GM12801 (cell line): ENCODE data around the gene SGIP1.

Experiments used
- TF ChIP-seq, protein P1 (sequence below): IDR thresholded peaks from one replicate; pipeline ENCODE4 v1.5.1; 2011; ENCODE audit warnings: control low read depth; ENCODE audit not compliant: insufficient read length; ENCODE audit errors: extremely low read depth

SGIP1 gene

DNA sequence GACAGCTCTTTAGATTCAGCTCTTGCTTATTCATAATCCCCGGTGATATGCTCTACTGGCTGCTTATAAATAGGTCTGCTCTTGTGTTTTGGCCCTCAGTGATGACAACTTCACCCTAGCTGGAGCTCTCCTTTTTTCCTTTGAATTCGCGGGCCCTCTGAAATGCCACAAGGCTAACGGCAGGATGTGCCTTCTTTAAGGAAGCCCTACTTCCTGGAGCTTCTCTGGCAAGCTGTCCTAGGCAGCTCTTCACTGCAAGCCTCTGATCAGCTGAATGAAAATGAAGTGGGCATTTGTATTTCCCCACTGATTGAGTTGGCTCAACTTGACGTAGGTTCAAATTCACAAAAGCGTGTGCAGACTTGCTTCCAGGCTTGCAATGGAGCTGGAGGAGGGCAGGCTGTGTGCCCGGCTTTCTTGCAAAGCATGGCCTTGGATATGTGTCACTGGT is 22.2 kb downstream of the SGIP1 start:
- TF ChIP-seq, protein P1, sequence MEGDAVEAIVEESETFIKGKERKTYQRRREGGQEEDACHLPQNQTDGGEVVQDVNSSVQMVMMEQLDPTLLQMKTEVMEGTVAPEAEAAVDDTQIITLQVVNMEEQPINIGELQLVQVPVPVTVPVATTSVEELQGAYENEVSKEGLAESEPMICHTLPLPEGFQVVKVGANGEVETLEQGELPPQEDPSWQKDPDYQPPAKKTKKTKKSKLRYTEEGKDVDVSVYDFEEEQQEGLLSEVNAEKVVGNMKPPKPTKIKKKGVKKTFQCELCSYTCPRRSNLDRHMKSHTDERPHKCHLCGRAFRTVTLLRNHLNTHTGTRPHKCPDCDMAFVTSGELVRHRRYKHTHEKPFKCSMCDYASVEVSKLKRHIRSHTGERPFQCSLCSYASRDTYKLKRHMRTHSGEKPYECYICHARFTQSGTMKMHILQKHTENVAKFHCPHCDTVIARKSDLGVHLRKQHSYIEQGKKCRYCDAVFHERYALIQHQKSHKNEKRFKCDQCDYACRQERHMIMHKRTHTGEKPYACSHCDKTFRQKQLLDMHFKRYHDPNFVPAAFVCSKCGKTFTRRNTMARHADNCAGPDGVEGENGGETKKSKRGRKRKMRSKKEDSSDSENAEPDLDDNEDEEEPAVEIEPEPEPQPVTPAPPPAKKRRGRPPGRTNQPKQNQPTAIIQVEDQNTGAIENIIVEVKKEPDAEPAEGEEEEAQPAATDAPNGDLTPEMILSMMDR, result no peak

DNA sequence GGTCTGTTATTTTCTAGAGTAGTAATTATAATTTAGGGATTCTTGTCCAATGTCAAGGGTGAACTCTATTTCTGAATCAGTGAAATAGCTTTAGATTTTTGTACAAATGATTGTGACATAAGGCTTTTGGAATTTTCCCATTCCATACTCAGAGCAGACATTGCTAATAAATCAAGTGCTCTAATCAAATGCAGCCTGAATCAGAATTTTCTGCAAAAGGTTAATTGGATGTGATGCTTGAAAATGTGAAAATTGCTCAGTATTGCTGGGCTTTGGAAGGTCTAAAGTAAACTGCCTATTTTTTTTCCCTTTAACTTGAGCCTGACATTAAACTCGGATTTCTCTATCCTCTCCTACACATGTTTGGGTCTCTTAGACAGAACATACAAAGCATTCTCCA is 23.2 kb downstream of the SGIP1 start:
- TF ChIP-seq, protein P1, result no peak

DNA sequence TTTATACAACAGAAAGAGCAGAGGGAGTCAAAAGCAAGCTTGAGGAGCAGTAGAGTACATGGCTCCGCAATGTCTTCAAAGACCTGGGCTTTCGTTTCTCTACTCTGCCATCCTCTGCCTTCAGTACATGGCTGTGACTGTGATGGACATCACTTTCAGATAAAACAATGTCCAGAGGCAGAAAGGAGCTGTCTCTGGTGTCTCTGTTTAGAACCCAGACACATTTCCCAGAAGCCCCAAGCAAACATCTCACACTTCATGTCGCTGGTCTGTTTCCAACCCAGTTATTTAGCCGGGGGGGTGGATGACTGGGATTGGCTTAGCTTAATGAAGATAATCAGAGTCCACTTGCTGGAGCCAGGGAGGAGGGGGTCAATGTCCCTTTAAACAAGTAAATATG is 25.6 kb downstream of the SGIP1 start:
- TF ChIP-seq, protein P1, result no peak

DNA sequence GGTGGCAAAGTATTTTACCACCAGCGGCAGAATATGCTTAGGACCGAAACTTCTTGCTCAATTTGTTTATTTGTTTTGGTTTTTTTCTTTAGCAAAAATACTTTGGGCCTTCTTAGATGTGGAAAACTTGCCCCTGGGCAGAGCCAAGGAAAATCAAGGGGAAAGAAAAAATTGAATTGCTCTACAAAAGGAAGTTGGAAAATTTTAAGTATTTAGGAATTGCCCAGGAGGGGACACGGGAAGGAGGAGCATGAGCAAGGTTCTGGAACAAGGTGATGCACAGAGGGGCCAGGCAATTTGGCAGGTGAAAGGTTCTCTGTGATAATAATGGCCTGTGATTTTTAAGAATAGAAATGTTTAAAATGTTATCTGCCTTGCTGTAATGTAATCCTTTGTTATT is 28.6 kb downstream of the SGIP1 start:
- TF ChIP-seq, protein P1, result no peak

DNA sequence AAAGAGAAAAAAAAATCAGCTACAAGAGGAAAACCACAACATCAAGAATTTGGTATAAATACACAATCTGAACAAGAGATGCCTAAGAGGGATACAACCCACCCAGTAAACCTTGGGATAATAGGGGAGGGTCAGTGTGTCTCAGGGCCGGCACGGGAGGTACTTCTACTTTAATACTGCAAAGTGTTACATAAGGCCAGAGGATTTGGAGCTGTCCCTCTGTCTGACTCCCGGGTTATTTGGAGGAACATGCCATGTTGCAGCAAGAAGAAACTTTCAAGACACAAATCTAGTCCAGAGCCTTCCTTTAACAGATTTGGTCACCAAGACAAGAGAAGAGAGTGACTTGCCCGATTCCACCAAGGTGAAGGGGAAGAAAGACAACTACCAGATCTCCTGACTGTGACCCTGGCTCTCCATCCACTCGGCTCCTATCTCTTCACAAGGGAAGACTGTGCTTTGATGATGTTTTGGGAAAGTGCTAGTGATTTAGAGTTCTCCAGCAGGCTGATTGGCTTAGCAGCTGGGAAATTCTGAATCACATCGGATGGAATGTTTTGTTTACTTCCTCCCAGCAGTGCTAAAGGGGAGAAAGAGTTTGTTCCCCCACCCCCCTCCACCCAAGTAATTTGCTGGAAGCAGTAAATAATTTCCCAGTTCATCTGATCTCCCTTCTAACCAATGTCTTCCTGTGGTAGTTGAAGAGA is 29.3 kb downstream of the SGIP1 start:
- TF ChIP-seq, protein P1, result no peak

DNA sequence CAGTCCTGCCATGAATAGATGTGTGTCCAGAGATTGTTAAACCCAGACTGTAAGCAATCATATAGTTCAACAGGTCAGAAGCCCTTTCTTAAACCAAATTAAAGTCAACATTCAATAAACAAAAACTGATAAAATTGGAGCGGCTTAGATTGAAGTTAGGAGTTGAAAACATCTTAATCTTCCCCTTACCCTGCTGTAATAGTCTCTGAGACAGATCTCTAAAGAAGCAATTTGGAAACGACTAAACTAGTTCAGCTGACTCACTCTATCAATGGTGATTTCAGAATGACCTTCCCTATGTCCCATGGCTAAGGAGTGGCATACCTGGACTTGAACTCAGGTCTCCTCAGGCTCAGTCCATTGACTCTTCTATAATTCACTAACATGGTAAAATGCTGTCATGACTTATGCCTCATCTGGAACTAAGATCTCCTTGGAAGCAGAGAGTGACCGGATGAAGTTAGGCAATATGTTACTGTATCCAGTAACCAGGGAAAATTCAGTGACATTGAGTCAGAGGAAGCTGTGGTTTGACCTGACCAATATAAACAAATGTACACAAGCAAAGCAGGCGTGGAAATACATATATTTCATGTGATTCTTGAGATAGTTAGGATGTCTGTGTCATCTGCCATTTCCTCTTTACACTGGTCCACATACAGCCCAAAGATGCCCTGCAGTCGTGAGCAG is 30.1 kb downstream of the SGIP1 start:
- TF ChIP-seq, protein P1, result no peak

DNA sequence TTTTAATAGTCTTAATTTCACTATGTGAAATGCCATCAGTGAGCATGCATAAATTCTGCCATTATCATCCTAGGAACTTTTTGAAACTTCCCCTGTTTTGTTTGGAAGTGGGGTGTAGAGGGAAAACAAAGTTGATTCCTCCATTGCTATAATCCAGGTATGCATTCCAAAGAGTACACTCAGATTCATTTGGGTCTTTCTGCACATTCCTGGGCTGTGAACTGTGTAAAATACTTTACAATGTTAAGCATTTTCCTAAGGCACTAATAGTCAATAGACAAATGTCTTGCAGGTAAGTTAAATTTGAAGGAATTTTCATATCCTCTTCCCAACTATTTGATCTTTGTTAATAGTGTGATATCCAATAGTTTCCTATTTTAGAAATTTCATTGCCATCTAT is 36.2 kb downstream of the SGIP1 start:
- TF ChIP-seq, protein P1, result no peak
